Measurements from ENCODE around the gene ZNF318.

ZNF318 gene

DNA sequence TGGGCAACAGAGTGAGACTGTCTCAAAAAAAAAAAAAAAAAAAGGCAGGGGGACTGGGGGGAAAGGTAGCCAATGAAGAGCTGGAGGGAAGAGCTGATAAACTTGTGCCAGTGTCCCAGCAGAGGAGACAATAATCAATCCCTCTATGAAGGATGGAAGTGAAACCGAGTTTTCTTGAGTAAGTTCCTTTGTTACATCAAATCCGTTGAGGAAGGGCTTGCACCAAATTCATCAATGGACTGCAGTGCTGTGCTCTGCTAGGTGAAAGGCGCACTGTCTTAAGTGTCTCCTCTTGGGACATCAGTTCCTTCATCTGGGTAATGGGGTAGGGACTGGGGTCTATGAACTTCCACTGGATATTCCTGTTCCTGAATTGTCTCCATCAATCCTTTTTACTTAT is 57.8 kb downstream of the ZNF318 start:
- Histone ChIP-seq H3K36me3 (ENCODE audit: control insufficient read depth, insufficient read depth, low read length) (no peaks in the 10 kb centered on the region), H3K27me3 (ENCODE audit: control insufficient read depth, insufficient read depth, low read length, poor library complexity, severe bottlenecking) (peaks cover 3% of the 10 kb centered on the region), H3K4me3 (ENCODE audit: insufficient read depth, low read depth, low read length) (no peak overlapping the region), H3K9me3 (ENCODE audit: control insufficient read depth, low read length) (no peaks in the 10 kb centered on the region), H3K4me1 (ENCODE audit: control insufficient read depth, insufficient read depth, low read length) (no peaks in the 10 kb centered on the region), H3K27ac (ENCODE audit: insufficient read depth, low read depth, low read length, poor library complexity, severe bottlenecking) (no peak overlapping the region)
- 89 to 94% methylated on average over 3 of the region's 3 CpGs for WGBS, 2 experiments

GRCh38 chr6:43310624-43311023 is 58.8 kb downstream of the ZNF318 start:
- Histone ChIP-seq H3K27ac (ENCODE audit: insufficient read depth, low read depth, low read length, poor library complexity, severe bottlenecking) (no peak overlapping the region), H3K4me3 (ENCODE audit: insufficient read depth, low read depth, low read length) (no peak overlapping the region), H3K27me3 (ENCODE audit: control insufficient read depth, insufficient read depth, low read length, poor library complexity, severe bottlenecking) (peaks cover 3% of the 10 kb centered on the region), H3K36me3 (ENCODE audit: control insufficient read depth, insufficient read depth, low read length) (no peaks in the 10 kb centered on the region), H3K4me1 (ENCODE audit: control insufficient read depth, insufficient read depth, low read length) (no peaks in the 10 kb centered on the region), H3K9me3 (ENCODE audit: control insufficient read depth, low read length) (no peaks in the 10 kb centered on the region)

DNA sequence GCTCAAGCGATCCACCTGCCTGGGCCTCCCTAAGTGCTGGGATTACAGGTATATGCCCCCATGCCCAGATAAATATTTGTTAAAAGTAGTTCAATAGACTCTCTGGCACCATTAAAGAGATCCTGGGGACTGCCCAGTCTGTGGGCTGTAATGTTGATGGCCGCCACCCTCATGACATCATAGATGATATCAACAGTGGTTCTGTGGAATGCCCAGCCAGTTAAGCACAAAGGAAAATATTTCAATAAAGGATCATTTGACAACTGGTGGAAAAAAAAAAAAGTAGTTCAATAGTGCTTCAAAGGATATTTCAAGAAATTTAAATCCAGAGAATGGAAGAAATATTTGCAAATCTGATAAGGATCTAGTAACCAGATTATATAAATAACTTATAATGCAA is 59.3 kb downstream of the ZNF318 start:
- Histone ChIP-seq H3K27me3 (ENCODE audit: control insufficient read depth, insufficient read depth, low read length, poor library complexity, severe bottlenecking) (peaks cover 3% of the 10 kb centered on the region), H3K36me3 (ENCODE audit: control insufficient read depth, insufficient read depth, low read length) (no peaks in the 10 kb centered on the region), H3K4me1 (ENCODE audit: control insufficient read depth, insufficient read depth, low read length) (no peaks in the 10 kb centered on the region), H3K27ac (ENCODE audit: insufficient read depth, low read depth, low read length, poor library complexity, severe bottlenecking) (no peak overlapping the region), H3K9me3 (ENCODE audit: control insufficient read depth, low read length) (no peaks in the 10 kb centered on the region), H3K4me3 (ENCODE audit: insufficient read depth, low read depth, low read length) (no peak overlapping the region)
- WGBS, 2 experiments, result 94 to 95% methylated on average over 2 of the region's 2 CpGs

DNA sequence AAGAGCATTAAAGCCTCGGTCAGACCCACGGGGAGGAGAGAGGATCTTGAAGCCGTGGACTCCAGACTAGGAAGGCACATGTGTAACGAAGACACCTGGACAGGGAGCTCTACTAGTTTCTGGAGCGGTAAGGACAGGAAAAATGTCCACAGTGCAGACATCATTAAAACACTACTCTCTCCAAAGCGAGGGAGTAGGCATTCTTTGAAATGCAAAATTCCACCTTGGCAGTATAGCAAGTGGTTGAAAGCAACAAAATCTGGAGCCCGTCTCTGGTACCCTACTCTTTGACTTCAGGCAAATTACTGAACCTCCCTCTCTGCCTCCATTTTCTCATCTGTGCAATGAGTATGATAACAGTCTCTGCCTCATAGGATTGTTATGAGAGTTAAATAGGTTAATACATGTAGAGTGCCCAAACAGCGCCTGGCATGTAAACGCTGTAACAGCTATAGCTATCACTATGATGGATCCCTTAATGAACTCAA is 60.4 kb downstream of the ZNF318 start:
- WGBS, 2 experiments, result 32 to 35% methylated on average over 9 of the region's 9 CpGs
- no peak overlapping the region for H3K27ac ChIP-seq (ENCODE audit: insufficient read depth, low read depth, low read length, poor library complexity, severe bottlenecking)
- H3K4me1 ChIP-seq (ENCODE audit: control insufficient read depth, insufficient read depth, low read length), result no peaks in the 10 kb centered on the region
- H3K9me3 ChIP-seq (ENCODE audit: control insufficient read depth, low read length), result no peaks in the 10 kb centered on the region
- peak overlapping the region; percentile 29 for H3K4me3 ChIP-seq (ENCODE audit: insufficient read depth, low read depth, low read length)
- peaks cover 3% of the 10 kb centered on the region for H3K27me3 ChIP-seq (ENCODE audit: control insufficient read depth, insufficient read depth, low read length, poor library complexity, severe bottlenecking)
- no peaks in the 10 kb centered on the region for H3K36me3 ChIP-seq (ENCODE audit: control insufficient read depth, insufficient read depth, low read length)

- Histone ChIP-seq H3K9me3 (ENCODE audit: control insufficient read depth, low read length) (no peaks in the 10 kb centered on the region), H3K27me3 (ENCODE audit: control insufficient read depth, insufficient read depth, low read length, poor library complexity, severe bottlenecking) (peaks cover 3% of the 10 kb centered on the region), H3K4me1 (ENCODE audit: control insufficient read depth, insufficient read depth, low read length) (no peaks in the 10 kb centered on the region), H3K27ac (ENCODE audit: insufficient read depth, low read depth, low read length, poor library complexity, severe bottlenecking) (no peak within 1 kb of the TSS), H3K4me3 (ENCODE audit: insufficient read depth, low read depth, low read length) (peak within 1 kb of the TSS; percentile 29), H3K36me3 (ENCODE audit: control insufficient read depth, insufficient read depth, low read length) (no peaks in the 10 kb centered on the region)
- WGBS, 2 experiments, result 10 to 12% methylated on average over 39 of the region's 39 CpGs
These were observed 61.1 kb downstream of the ZNF318 start, which contains the start of gene CRIP3 for GRCh38 chr6:43308101-43308989. CRIP3 (minus strand) TSS chr6:43308826; CDS start chr6:43308792, 34 bp downstream.

DNA sequence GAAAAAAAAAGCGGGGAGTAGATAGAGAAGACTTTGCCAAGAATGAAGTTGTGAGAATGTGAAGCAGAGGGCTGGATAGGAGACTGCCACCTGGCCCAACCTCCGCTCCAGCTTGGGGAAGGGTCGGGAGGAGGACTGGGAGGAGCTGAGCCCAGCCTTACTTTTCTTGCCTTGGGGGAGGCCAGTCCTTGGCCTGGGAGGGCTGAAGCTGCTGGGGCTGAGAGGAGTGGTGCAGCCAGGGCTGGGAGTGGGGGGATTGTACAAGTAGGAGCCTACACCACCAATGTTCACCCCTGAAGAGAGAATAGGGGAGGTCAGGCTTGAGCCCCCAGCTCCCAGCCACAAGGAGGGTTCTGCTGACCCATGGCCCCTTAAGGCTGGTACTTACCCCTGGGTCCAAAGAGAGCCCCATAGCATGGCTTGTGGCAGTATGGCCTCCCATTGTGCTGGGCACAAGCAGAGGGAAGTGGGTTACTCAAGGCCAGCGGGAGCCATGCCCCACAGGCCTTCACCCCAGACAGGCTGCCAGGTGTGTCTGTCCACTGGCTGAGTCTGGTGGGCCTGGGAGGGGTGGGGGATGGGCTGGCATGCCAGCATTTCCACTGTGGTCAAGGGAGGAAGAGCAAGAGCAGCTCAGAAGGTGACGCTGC is 61.9 kb downstream of the ZNF318 start:
- Histone ChIP-seq H3K27me3 (ENCODE audit: control insufficient read depth, insufficient read depth, low read length, poor library complexity, severe bottlenecking) (peaks cover 3% of the 10 kb centered on the region), H3K4me3 (ENCODE audit: insufficient read depth, low read depth, low read length) (no peak overlapping the region), H3K9me3 (ENCODE audit: control insufficient read depth, low read length) (no peaks in the 10 kb centered on the region), H3K4me1 (ENCODE audit: control insufficient read depth, insufficient read depth, low read length) (no peaks in the 10 kb centered on the region), H3K27ac (ENCODE audit: insufficient read depth, low read depth, low read length, poor library complexity, severe bottlenecking) (no peak overlapping the region), H3K36me3 (ENCODE audit: control insufficient read depth, insufficient read depth, low read length) (no peaks in the 10 kb centered on the region)
- WGBS, 2 experiments, result 84 to 87% methylated on average over 5 of the region's 5 CpGs

GRCh38 chr6:43306086-43306485 is 63.4 kb downstream of the ZNF318 start:
- WGBS, 2 experiments, result 91 to 92% methylated on average over 7 of the region's 7 CpGs
- peaks cover 3% of the 10 kb centered on the region for H3K27me3 ChIP-seq (ENCODE audit: control insufficient read depth, insufficient read depth, low read length, poor library complexity, severe bottlenecking)
- H3K4me3 ChIP-seq (ENCODE audit: insufficient read depth, low read depth, low read length), result no peak overlapping the region
- no peaks in the 10 kb centered on the region for H3K4me1 ChIP-seq (ENCODE audit: control insufficient read depth, insufficient read depth, low read length)
- H3K9me3 ChIP-seq (ENCODE audit: control insufficient read depth, low read length), result no peaks in the 10 kb centered on the region
- H3K27ac ChIP-seq (ENCODE audit: insufficient read depth, low read depth, low read length, poor library complexity, severe bottlenecking), result no peak overlapping the region
- H3K36me3 ChIP-seq (ENCODE audit: control insufficient read depth, insufficient read depth, low read length), result no peaks in the 10 kb centered on the region

DNA sequence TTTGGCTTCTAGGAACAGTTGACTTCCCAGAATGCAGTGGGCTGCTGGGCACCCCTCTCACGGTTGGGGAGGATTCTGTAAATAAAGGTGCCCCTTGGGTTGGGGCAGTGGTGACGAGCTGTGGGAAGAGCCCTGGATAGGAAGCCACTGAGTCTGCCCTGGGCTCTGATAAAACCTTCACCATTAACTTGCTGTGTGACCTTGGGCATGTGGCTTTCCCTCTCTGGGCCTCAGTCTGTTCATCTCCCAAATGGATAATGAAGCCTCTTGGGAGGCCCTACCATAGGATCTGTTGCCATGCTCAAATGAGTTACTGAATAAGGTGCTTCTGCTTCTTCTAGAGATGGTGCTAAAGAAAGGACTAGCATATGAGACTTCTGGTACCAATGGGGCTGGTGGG is 64.6 kb downstream of the ZNF318 start:
- peaks cover 3% of the 10 kb centered on the region for H3K27me3 ChIP-seq (ENCODE audit: control insufficient read depth, insufficient read depth, low read length, poor library complexity, severe bottlenecking)
- WGBS, 2 experiments, result 93% methylated on average over 2 of the region's 2 CpGs

DNA sequence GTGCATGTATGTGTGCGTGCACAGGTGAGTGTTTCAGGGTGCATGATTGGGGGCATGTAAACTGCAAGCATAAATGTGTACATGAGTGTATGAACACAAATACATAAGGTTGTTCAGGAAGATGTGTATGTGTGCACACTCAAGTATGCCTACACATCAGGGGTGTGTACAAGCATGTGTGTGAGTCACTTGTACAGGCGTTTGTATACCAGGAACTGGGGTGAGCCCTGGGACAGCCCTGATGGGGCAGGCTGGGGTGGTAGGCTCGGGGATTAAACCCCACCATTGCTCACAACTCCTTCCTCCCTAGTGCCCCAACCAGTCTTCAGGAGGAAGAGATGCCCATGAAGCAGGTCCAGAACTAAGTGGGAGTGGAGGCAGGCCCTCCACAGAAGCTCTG is 65.1 kb downstream of the ZNF318 start:
- WGBS, 2 experiments, result 94 to 98% methylated on average over 3 of the region's 3 CpGs
- no peak overlapping the region for H3K27ac ChIP-seq (ENCODE audit: insufficient read depth, low read depth, low read length, poor library complexity, severe bottlenecking)
- H3K9me3 ChIP-seq (ENCODE audit: control insufficient read depth, low read length), result no peaks in the 10 kb centered on the region
- H3K36me3 ChIP-seq (ENCODE audit: control insufficient read depth, insufficient read depth, low read length), result no peaks in the 10 kb centered on the region
- peaks cover 3% of the 10 kb centered on the region for H3K27me3 ChIP-seq (ENCODE audit: control insufficient read depth, insufficient read depth, low read length, poor library complexity, severe bottlenecking)
- H3K4me3 ChIP-seq (ENCODE audit: insufficient read depth, low read depth, low read length), result no peak overlapping the region
- H3K4me1 ChIP-seq (ENCODE audit: control insufficient read depth, insufficient read depth, low read length), result no peaks in the 10 kb centered on the region

More for the DNA sequence above, 64.6 kb downstream of the ZNF318 start:
- Histone ChIP-seq H3K36me3 (ENCODE audit: control insufficient read depth, insufficient read depth, low read length) (no peaks in the 10 kb centered on the region), H3K4me3 (ENCODE audit: insufficient read depth, low read depth, low read length) (no peak overlapping the region), H3K4me1 (ENCODE audit: control insufficient read depth, insufficient read depth, low read length) (no peaks in the 10 kb centered on the region), H3K9me3 (ENCODE audit: control insufficient read depth, low read length) (no peaks in the 10 kb centered on the region), H3K27ac (ENCODE audit: insufficient read depth, low read depth, low read length, poor library complexity, severe bottlenecking) (no peak overlapping the region)

GRCh38 chr6:43303751-43304331 is 65.6 kb downstream of the ZNF318 start:
- 92 to 93% methylated on average over 8 of the region's 8 CpGs for WGBS, 2 experiments
- H3K4me1 ChIP-seq (ENCODE audit: control insufficient read depth, insufficient read depth, low read length), result no peaks in the 10 kb centered on the region
- no peaks in the 10 kb centered on the region for H3K36me3 ChIP-seq (ENCODE audit: control insufficient read depth, insufficient read depth, low read length)
- H3K27me3 ChIP-seq (ENCODE audit: control insufficient read depth, insufficient read depth, low read length, poor library complexity, severe bottlenecking), result no peaks in the 10 kb centered on the region
- H3K4me3 ChIP-seq (ENCODE audit: insufficient read depth, low read depth, low read length), result no peak overlapping the region
- no peaks in the 10 kb centered on the region for H3K9me3 ChIP-seq (ENCODE audit: control insufficient read depth, low read length)
- no peak overlapping the region for H3K27ac ChIP-seq (ENCODE audit: insufficient read depth, low read depth, low read length, poor library complexity, severe bottlenecking)

Measured in ectodermal cell (in vitro differentiated cells).